Transverse colon (tissue), 4 donors: ENCODE results near the gene SYMPK.
A peak's percentile ranks its signal among the peaks of the same experiment; 100 is the strongest.

Source experiments
- EP300 ChIP-seq: sonication (generic); formaldehyde crosslinking; IDR thresholded peaks from one replicate; pipeline ENCODE4 v1.6.1; 2017; ENCODE audit warnings: antibody characterized with exemption, low read depth
- POLR2A ChIP-seq: fragments of 450-650 bp; IDR thresholded peaks from one replicate; pipeline ENCODE4 v1.6.1; 2016; ENCODE audit warnings: antibody characterized with exemption, mild to moderate bottlenecking, moderate library complexity
- POLR2AphosphoS5 ChIP-seq, 3 donors: sonication (generic); formaldehyde crosslinking; IDR thresholded peaks; one replicate each; pipeline ENCODE4 v1.6.1; 2016; ENCODE audit warnings: antibody characterized with exemption in 3 of 3
- TF ChIP-seq, protein P1 (sequence below), 5 experiments: fragments of 200-600 bp in 3 of 5; fragments of 450-650 bp in 2 of 5; sonication (generic) in 3 of 5; IDR thresholded peaks; 1 replicate in 2 of 5; 2 replicates in 3 of 5; pipeline ENCODE4 v1.5.1; 2016 to 2017; ENCODE audit warnings: antibody characterized with exemption in 5 of 5, inconsistent platforms in 3 of 5, mild to moderate bottlenecking in 2 of 5, moderate library complexity in 1 of 5

DNA sequence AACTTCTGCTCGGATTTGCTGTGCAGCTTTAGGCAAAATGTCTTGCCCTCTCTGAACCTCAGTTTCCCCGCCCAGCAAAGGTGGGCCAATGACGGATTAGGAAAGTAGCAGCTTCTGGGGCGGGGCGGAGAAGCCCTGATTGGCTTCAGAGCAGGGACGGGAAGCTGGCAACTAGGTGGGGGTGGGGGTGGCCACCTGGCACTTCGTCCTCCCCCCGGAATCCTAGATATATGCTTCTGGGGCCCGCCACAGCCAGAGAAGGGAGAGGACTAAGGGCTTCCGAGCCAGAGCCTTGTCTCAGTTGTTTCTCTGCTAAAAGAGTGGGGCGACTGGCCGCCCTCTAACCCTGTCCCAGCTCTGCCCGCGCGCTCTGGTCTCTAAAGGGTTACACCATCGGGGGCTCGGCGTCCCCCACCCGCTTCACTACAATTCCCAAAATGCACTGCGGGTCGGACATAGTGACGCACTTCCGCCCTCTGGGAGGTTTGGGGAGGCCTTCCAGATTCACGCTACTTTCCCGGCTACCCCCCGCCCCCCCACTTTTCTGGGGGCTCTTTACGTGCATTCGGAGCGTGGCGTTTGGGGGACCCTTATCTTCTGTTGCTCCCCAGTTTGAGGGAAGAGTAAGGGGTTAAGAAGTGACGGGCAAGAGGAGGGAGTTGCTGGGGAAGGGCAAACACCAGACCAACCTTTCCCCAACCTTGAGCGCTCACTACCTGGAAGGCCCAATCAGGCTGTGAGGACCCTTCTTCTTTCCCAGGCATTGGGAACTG, 23.7 kb upstream of the SYMPK start:
- TF ChIP-seq POLR2AphosphoS5 (IDR thresholded peaks at IDR 0.05) (peak; percentile 67 to 79 (median 77)), POLR2A (peak; percentile 66), EP300 (no peak)
- TF ChIP-seq, protein P1, sequence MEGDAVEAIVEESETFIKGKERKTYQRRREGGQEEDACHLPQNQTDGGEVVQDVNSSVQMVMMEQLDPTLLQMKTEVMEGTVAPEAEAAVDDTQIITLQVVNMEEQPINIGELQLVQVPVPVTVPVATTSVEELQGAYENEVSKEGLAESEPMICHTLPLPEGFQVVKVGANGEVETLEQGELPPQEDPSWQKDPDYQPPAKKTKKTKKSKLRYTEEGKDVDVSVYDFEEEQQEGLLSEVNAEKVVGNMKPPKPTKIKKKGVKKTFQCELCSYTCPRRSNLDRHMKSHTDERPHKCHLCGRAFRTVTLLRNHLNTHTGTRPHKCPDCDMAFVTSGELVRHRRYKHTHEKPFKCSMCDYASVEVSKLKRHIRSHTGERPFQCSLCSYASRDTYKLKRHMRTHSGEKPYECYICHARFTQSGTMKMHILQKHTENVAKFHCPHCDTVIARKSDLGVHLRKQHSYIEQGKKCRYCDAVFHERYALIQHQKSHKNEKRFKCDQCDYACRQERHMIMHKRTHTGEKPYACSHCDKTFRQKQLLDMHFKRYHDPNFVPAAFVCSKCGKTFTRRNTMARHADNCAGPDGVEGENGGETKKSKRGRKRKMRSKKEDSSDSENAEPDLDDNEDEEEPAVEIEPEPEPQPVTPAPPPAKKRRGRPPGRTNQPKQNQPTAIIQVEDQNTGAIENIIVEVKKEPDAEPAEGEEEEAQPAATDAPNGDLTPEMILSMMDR (IDR thresholded peaks at IDR 0.05) = no peak
